Vagina (tissue), 2 donors: Measurements from ENCODE around the gene ARG2.

Experiments
- CTCF ChIP-seq, 3 experiments: fragments of 450-650 bp in 2 of 3; fragments of 200-600 bp in 1 of 3; sonication (generic) in 1 of 3; IDR thresholded peaks; one replicate each; pipeline ENCODE4 v1.5.1; 2017 to 2019; ENCODE audit warnings: antibody characterized with exemption in 3 of 3, mild to moderate bottlenecking in 2 of 3, moderate library complexity in 2 of 3
- POLR2AphosphoS5 ChIP-seq, 2 donors: sonication (generic); formaldehyde crosslinking; IDR thresholded peaks; one replicate each; pipeline ENCODE4 v1.9.0; 2017; ENCODE audit warnings: antibody characterized with exemption in 2 of 2, mild to moderate bottlenecking in 2 of 2, low read depth in 1 of 2; ENCODE audit not compliant: insufficient read depth in 1 of 2

DNA sequence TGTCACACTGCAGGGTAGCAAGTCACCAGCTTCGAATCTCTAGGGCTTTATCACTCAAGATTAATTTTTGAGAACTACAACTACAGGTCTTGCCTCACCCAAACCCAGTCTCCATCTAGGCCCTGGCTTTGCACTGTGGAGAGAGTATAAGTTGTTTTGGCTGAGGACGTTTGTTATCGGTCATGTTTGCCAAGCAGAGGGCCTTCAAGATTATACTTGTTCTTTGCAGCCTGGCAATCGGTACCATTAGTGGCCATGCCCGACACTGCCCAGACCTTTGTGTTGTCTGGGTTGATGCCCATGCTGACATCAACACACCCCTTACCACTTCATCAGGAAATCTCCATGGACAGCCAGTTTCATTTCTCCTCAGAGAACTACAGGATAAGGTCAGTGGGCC lies 25.7 kb downstream of the ARG2 start:
- TF ChIP-seq CTCF (IDR thresholded peaks at IDR 0.05) (no peak), POLR2AphosphoS5 (IDR thresholded peaks at IDR 0.05; ENCODE audit: insufficient read depth in 1 of 2, low read depth in 1 of 2) (no peak)
